Right ventricle myocardium superior (tissue), 1 donor: Measurements from ENCODE around the gene KPTN. TPM values are rescaled to one million over a fixed set of nuclear protein-coding genes. Genes with fewer than 3 reads are reported as not detected.
A peak's percentile ranks its signal among the peaks of the same experiment; 100 is the strongest.

Experiments
- ATAC-seq: fragments of 200-7000 bp; cut with Tn5 transposase; one replicate; pipeline ENCODE4 v1.9.1; 2020; ENCODE audit warnings: mild to moderate bottlenecking; ENCODE audit not compliant: poor library complexity
- DNase-seq: peaks from one replicate; pipeline ENCODE4 v3.0.0-alpha.2; 2020
- intact Hi-C: fragments of 100-400 bp; cut with DNase I; formaldehyde crosslinking; loops from one replicate; pipeline ENCODE4 v1.11.2; 2022
- long read RNA-seq: library from polyadenylated mRNA; unstranded; transcript quantifications from one replicate; pipeline ENCODE4 v2.0.0, GENCODE V29; 2021
- total RNA-seq: library from RNA; stranded (reverse); fragmentation: NEBNext Ultra II Directional; extraction: Animal tissue kit (Norgen Biotek cat#: 25700); gene quantifications from one replicate; pipeline ENCODE4 v1.2.1, GENCODE V29; 2021
- donor health status: DM: no; HTN: yes; CAD: no; lungs with severe emphysema.

The KPTN gene
- 8.4 TPM for total RNA-seq
- long read RNA-seq, transcript KPTN-201 (12 exons, 1,691 nt) = major isoform, 15 of 29 reads
- long read RNA-seq, partial matches to known transcripts = 8 of 29 reads
- long read RNA-seq, other reads (novel, unspliced or antisense) = 6 of 29 reads

DNA sequence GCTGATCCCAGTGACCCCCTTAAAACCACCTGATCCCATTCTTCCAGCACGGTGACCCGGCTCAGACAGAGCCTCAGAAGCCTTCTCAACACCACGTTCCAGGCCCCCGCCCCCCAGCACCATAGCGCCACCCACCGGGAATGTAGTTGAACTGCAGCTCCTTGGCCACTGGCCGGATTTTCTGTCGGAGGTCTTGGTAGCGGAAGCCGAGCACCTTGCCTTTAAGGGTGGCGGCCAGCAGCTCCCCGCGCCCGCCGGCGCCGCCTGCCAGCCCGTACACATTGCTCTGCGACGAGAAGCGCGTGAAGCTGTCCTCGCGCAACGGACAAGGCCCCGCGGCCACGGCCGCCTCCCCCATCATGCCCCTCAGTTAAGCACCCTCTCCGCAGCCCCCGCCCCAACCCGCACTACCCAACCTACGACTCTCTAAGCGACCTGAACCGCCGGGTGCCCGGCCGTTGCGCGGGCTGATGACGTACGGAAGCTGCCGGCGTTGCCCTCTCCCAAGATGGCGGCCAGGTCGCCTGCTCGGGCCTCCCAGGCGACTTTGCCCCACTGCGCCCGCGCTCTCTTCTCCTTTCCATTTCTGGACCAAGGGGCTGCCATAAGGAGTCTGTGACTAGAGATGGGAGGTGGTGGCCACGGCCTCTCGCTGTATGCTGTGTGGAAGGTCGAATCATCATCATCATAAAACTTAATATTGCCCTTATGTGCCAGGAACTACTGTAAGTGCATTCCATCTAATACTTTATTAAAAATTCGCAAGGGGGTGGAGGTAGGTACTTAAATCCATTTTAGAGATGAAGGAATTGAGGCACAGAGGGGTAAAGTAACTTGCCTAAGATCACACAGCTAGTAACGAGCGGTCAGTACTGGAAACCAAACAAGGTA is at the start of gene KPTN:
TSS of gene KPTN (minus strand) at position 420 of the 891 bp plus-strand sequence. CDS start at position 361, 59 bp downstream.
- ATAC-seq = peak; percentile 95
- intact Hi-C loops = no loop called here
- DNase-seq = peak; percentile 94

DNA sequence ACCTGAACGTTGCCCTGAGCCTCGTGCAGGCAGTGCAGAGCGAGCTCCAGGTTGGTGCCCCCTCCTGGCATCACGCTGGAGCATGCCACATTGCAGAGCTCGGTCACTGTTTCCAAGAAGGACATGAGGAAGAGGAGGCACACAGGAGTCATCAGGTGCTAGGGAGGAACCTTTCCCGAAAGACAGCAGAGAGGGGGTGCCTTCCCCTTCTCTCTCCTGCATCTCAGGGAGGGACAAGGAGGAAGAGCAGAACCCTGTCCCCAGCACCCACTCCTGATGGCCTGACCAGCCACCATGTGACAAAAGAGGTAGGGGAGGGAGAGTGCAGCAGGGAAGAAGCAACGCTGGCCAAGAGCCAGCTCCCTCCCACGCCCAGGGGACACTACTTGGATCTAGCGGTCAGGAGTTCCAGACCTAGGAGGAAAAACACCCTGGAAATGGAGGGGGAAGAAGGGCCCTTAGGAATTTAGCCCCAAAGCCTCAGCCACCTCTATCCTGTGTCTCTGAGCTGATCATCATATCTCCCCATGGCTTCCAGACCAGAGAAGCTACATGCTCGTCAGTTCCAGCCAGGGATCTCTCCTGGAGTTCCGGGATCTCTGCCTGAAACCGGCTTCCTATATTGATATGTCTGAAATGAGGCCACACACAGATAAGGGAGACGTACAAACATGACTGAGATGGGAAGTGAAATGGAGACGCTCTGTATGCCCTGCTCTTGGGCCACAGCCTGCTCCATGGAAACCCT is 47.8 kb upstream of the KPTN start:
- no peak for DNase-seq
- intact Hi-C loops = no loop called here
- ATAC-seq = no peak

DNA sequence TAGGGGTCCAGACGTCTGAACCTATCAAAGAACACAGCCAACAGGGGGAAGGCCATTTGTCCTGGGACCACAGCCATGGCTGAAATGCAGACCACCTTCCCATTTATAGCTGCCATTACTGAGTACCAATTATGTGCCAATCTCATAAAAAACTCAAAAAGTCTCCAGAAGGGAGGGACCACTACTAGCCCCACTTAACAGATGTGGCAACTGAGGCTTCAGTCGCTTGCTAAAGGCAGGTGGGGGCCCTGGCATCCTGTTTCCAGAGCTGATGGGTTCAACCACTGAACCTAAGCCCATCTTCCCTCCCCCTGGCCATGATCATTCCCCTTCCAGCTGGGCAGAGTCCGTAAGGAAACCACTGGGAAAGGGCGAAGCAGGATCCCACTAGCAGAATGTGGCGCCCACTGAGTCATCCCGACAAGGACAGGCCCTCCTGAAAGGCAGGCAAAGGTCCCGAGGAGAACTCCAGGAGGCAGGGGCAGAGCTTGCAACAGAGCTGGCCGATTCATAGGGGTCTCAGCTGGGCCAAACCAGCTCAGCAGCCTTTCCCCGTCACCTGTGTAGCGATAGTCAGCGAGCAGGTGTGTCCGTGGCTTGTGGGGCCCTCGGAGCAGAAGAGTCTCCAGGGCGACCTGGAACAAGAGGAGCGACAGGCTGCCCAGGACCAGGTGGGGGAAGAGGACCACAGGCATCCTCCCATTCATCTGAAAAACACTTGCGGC is 45.2 kb upstream of the KPTN start:
- DNase-seq = no peak
- intact Hi-C loops = no loop called here
- ATAC-seq = no peak

DNA sequence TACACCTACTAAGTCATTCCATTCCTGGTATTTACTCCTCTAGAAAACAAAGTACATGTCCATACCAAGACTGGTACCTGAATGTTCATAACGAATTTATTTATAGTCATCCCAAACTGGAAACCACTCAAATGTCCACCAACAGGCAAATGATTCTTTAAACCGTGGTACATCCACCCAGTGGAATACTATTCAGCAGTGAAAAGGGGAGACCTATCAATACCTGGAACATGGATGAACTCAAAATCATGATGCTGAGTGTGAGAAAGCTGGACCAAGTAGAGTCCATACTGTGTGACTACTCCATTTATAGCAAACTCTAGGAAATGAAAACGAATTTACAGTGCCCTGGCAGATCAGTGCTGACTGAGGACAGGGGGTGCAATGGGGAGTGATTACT is 42.8 kb upstream of the KPTN start:
- no peak for DNase-seq
- ATAC-seq = no peak
- intact Hi-C loops = no loop called here

DNA sequence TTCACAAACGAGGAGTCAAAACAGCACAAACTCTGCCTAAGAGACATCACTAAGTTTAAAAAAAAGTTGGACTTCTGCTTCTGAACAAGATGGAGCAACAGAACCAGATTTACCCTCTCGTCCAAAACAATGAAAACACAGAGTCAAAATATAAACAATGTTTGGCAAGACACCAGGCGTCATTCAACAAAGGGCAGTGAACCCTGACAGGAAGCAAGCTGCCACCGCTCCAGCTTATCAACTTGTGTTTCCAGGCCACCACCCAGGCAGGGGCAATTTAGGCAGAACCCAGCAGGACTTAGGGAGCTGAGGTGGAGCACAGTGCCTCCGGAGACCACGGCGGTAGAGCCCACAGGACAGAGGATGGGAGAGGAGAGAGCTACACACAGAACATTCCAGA is 39.5 kb upstream of the KPTN start:
- peak; percentile 63 for ATAC-seq
- DNase-seq = no peak

DNA sequence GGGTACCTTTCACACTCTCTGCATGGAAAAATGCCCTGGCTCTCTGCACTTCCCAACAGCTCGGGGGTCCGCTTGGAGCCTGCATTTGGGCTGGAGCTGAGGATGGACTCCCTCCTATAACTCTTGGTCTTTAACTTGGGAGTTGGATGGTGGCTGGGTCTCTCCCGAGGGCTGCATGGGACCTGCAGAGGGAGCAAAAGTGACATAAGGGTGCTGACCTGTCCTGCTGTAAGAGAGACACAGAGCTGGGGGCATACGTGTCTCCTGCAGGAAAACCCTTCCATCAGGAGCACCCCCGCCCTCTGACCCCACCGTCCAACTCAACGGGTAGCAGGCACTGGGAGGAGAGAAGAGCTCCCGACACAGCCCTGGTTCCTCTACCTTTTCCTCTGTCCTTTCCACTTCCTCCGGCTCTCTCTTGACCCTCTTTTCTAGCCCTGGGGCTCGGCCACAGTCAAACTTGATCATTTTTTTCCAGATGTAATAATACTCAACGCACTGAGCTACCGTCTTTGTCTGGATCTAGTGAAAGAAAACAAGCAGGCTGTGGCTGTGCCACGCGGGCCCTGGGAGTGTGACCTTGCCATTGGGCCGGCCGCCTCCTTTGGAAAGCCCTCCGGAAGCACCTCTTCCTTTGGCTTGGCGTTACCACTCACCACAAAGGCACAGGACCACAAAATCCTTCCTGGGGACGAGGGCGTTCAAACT is 37.6 kb upstream of the KPTN start:
- no peak for DNase-seq
- ATAC-seq = peak; percentile 53
- intact Hi-C loops = loop anchor here (5.0 kb wide), 1 partner anchor 176 kb away; no protein-coding TSS in a partner anchor

More for the DNA sequence above, 39.5 kb upstream of the KPTN start:
- intact Hi-C loops = loop anchor here (5.0 kb wide), 1 partner anchor 174 kb away; no protein-coding TSS in a partner anchor

DNA sequence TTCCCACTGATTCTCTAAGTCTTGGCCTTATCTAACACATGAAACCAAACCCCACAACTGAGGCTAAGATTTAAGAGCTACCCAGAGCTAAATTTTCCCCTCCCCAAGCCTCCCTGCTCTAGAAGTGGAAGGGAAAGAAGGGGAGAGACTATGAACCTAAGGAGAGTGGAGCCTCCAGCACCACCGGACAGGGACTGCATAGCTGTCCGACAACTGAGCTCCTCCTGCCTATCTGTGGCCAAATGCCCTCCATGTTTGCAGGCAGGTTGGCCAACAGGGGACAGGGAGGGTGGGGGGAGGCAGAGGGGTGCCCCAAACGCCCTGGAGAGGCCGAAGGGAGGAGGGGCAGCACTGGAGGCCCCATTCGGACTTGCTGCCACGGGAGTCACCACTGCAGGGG is 36.8 kb upstream of the KPTN start:
- intact Hi-C loops = loop anchor here (5.0 kb wide), 1 partner anchor 176 kb away; no protein-coding TSS in a partner anchor
- no peak for DNase-seq
- ATAC-seq = peak; percentile 7

DNA sequence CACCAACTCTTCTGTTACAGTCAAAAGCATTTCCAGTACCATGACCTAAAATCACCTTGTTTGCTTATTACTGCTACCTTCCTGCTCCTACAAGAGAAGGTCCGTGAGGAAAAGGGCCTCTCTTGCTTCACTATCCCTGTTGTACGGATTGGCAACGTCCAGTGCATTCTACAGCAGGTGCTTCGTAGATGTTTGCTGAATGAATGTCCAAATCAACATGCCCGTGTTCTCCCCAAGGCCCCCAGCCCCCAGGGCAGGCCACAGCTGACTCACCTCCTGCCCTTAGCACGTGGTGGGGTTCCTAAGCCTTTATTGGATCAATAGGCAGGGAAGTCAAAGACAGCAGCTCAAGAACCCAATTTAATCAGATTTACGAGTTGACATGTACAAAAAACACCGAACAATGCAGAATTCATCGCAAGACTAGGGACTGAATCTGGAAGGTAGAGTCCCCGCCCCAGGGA is 36.4 kb upstream of the KPTN start:
- ATAC-seq (no peak), DNase-seq (no peak)
- intact Hi-C loops = loop anchor here (5.0 kb wide), 1 partner anchor 177 kb away; no protein-coding TSS in a partner anchor

DNA sequence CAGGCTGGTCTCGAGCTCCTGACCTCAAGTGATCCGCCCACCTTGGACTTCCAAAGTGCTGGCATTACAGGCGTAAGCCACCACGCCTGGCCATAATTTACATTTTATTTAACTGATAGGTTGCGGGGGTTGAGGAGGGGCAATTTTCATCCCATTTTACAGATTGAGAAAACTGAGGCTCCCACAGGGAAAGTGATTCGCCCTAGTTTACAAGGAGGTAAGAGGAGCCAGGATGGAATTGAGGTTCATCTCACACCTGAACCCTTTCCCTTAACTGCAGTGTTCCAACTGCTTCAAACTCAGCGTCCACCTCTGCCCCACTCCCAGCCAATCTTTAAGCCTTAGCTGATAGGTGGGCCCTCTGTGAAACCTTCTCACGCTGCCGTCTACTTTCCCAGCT is 34.8 kb upstream of the KPTN start:
- DNase-seq (no peak), ATAC-seq (no peak)
- intact Hi-C loops = loop anchor here (5.0 kb wide), 1 partner anchor 82 kb away; no protein-coding TSS in a partner anchor

DNA sequence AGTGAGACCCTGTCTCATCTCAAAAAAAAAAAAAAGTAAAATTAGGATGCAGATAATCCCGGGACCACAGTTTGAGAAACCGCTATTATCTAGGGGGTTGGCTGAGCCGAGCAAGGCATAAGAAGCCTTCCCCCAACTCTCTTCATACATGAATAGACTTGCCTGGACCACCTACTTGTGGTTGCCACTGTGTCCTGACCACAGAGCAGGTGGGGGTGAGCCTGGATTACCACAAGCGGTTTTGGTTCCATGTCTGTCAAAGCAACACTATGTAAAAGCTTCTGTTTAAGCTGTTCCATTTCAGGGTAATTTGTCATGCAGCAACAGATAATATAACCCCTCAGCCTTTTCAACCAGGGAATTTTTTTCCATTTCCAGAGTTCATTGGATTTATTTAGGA is 34.1 kb upstream of the KPTN start:
- ATAC-seq = no peak
- DNase-seq = no peak
- intact Hi-C loops = loop anchor here (5.0 kb wide), 1 partner anchor 81 kb away; no protein-coding TSS in a partner anchor

DNA sequence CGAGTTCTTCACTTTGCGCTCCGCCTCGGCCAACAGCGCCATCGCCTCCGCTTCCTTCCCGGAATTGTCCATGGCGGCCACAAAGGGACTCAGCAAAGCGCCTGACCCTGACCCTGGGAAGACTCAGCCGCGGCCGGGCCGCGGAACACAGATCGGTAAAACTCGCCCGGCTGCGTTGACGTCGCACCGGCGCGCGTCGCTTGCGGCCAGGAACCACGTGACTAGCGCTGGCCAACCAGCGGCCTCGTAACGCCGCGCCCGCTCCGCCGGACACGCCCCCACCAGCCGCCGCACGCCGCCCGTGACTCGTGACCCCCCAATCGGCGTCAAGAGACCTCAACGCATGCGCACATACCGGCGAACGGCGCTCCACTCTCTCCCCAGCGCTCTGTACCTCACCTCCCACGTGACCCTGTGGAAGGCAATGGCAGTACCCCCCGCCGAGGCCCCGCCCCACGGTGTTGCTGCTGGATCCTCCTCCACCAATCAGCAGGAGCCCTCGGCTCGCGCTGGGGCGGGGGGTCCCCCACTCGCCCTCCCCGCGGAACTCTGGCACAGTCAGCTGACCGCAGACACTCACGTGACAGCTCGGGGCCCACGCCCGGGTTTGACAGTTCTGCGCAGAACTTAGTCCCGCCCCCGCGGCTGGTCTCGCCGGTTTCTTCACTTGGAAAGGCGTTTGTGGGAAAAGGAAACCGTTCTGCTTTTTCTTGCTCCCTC is 31.0 kb upstream of the KPTN start, which contains the start of gene NAPA:
TSS of gene NAPA (minus strand) at position 195 of the 720 bp plus-strand sequence. CDS start at position 72, 123 bp downstream.
- peak; percentile 98 for ATAC-seq
- peak; percentile 100 for DNase-seq
- intact Hi-C loops = loop anchor here (2.0 to 5.0 kb wide), 2 partner anchors 78 to 86 kb away; no protein-coding TSS in a partner anchor

DNA sequence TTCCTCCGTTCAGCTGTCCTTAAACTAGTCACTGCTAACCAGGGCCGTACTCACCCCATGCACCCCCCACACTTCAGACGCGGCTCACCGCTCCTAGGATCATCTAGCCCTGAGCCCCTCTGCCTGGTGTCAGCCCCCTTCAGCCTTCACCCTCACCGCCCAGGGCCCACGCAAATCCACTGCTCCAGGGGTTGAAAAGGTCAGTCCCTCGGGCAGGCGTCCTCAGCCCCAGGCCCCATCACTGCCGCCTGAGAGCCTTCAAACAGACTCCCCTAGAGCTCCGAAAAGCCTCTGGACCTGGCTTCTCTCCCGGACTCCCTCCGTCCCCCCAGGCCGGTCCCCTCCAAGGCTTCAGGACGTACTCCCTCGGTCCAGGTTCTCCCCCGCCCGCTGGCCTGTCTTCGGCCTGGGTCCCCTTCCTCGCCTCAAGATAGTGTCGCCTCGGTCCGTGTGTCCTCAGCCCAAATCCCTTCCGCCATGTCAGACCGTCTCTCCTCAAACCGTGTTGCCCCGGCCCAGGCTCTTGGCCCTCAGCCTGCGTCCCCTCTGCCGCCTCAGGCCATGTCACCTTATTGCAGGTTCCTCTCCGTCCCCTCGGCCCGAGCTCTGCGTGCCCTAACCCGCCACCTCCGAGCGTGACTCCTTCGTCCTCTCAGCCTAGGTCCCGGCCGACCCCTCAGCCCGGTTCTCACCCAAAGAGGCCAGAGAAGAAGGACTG is 30.3 kb upstream of the KPTN start:
- intact Hi-C loops = loop anchor here (2.0 kb wide), 1 partner anchor 86 kb away; no protein-coding TSS in a partner anchor
- DNase-seq = no peak
- ATAC-seq = peak; percentile 0

DNA sequence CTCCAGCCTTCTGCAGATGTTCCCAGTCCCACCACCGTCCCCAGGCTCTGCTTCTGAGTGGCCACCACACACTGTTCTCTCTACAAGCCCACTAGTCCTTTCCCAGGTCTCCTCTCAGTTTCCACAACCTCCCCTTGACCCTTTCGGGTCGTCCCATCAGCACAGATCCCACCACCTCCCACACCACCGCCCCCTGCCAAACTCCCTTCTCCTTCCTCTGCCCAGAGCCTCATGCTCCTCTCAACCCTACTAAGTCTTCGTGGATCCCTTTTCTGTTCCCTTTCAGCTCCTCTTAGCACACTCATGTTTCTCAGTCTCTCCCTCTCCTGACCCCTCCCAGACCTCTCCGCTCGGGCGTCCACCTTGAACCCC is 28.9 kb upstream of the KPTN start:
- intact Hi-C loops = no loop called here
- ATAC-seq (no peak), DNase-seq (no peak)

DNA sequence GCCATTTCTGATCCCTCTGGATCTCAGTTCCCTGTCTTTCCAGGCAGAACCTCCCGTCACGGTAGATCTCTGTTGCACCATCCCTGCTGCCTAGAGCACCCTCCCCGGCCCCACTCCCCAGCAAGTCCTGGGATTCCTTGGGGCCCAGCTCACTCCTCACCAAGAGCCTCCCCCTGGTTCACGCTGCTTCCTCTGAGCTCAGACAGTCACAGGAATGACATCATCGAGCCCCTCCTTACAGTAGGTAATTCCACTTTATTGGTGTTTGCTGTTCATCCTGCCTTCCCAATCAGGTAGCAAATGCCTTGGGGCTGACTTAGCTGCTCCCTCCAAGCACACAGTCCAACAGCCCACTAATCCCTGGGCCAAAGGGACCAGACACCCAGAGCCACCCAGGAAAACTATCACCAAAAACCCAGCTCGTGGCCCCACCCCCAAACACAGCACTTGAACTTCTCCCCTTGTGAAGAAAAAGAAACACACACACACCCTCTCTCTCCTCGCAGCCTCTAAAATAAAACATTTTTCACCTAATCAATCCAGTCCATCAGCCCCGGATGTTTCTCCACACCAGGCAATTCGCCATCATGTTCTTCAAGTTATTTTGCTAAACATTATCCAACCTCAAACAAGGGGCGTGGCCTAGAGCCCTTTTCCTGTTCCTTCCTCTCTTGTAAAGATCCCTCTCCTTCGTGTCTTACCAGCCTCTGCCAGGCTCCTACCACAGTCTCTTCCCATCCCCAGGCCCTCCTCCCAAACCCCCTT is 28.3 kb upstream of the KPTN start:
- intact Hi-C loops = no loop called here
- no peak for ATAC-seq
- DNase-seq = no peak

DNA sequence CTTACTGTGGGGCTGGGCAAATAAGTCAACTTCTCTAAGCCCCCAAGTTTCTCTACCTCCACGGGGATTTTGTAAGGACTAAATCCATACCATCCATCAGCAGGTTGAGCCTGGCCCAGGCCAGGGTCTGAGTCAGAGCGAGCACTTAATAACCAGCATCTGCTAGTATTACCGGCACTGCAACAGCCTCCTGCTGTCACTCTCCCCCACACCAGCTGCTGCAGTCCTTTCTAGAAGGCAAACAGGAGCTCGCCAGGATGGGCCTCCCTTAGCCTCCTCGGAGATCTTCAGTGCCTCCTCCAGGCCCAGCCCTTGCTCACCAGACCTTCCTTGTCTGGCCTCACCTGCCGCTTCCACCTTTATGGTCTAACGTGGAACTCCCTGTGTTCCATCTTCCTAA is 27.7 kb upstream of the KPTN start:
- ATAC-seq (no peak), DNase-seq (no peak)
- intact Hi-C loops = no loop called here

DNA sequence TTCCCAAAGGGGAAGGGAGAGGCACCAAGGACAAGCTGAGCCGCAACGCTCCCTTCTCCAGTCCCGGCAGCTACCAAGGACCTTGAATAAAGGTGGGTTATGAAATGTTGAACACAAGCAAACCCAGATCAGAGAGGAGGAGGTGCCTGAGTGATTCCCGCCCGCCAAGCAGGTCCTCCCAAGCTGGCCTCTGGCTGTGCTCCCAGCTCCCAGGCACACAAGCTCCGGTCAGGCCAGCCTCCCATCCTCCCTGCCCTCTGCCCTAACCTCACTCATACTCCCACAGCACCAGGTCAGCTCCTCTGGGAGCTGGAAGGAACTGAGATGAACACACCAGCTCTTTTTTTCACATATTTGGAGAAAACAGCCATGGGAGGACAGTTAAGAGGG is 27.1 kb upstream of the KPTN start:
- DNase-seq (peak; percentile 70), ATAC-seq (no peak)
- intact Hi-C loops = no loop called here
